ENCODE measurements around the gene IFFO2.

IFFO2 gene

GRCh38 chr1:18934205-18935000 is 22.1 kb downstream of the IFFO2 start:
- no peak for FAIRE-seq

DNA sequence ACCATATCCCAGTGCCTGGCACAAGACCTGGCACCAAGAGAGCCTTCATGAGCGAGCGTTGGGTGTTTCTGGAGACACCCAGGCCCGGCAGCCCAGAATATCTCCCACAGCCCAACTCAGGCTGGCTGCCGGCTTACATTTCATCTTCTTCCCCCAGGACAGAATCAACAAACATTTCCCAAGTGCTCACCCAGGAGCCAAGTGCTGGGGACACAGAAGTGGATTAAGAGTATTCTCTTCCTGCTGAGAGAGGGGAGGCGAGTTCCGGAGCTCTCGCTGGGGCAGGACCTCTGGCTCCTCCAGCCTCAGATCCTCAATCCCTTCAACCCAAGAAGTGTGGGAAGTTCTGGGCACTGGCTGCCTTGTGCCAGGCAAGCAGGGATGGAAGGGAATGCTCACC is 23.6 kb downstream of the IFFO2 start:
- no peak for FAIRE-seq

DNA sequence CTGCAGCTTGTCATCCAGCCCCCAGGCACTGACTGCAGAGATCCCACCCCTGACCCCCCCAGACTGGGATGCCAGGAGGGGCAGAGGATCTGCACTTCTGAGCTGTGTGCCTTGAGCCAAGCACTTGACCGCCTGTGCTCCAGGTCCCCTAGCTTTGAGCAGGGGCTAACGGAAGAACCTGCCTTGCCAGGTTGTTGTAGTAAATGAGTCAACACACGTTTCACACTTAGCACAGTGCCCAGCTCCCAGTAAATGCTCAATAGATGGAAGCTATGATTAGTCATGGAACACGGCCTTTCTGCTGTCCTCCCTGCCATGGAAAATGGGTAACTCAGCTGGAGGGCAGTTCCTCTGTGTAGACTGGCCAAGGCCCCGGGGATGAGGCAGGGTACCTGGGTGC is 24.1 kb downstream of the IFFO2 start:
- FAIRE-seq, result no peak

GRCh38 chr1:18931730-18932129 is 24.7 kb downstream of the IFFO2 start:
- FAIRE-seq, result no peak

- no peak for FAIRE-seq
Observed at GRCh38 chr1:18929686-18930085, 26.8 kb downstream of the IFFO2 start.

GRCh38 chr1:18928985-18929384 is 27.5 kb downstream of the IFFO2 start:
- no peak for FAIRE-seq

DNA sequence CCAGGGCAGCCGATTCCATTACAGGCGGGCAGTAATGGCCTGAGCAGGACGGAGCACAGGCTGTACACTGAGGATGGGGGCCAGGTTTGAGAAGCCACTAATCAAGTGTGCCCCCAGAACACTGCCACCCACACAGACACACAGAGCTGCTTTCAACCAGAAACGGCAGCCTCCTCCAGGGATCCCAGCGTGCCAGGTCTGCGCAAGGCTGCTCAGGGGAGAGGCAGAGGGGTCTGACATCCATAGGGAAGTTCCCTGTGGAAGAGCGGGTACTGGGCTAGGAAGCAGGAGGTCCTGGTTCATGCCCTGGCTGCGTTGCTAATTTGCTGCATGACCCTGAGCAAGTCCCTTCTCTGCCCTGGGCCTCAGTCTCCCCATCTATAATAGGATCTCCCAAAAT is 28.1 kb downstream of the IFFO2 start:
- no peak for FAIRE-seq

- no peak for FAIRE-seq
Observed at GRCh38 chr1:18927654-18928272, 28.7 kb downstream of the IFFO2 start.

DNA sequence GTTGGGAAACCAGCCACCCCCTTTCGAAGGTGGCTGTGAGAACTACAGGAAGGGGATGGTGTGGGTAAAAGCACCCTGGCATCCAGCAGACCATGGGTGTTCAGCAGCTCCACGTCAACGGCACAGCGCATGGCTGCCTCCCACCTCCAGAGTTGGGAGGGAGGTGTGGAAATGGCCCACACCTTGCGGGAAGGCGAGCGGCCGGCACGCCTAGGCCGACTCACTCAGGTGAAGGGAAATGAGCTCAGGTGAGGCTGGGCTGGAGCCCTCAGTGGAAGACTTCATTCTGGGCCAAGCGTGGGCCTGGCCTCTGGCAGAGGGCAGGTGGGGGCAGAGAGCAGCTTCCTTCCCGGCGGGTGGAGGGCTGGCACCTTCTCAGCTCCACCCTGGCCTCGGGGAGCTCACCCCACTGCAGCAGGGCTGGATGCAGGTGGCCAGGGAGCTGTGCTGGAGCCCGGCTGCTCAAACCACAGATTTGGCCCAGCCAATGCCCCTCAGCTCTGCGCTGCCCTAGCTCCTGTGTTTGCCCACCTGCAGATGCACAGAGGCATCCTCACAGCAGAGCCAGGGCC is 29.3 kb downstream of the IFFO2 start:
- FAIRE-seq, result no peak

GRCh38 chr1:18926315-18927081 is 30.0 kb downstream of the IFFO2 start:
- FAIRE-seq, result no peak

DNA sequence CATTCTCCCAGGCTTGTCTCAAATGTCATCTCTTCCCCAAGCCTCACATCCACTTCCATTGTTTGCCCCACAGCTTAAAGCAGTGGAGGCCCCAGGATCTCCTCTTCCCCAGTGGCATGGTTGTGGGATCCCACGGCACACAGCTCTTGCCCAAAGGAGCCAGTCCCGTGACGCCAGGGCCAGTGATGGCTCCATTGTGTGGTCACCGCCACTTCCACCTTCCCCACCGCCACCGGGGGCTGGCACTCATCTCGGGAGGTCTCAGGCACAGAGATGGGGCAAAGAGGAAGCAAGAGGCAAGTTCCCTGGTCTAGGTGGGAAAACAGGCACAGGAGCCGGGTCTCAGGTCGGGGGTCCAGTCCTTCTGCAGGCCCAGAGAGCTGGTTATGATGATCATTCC is 31.2 kb downstream of the IFFO2 start:
- no peak for FAIRE-seq

GRCh38 chr1:18924221-18924691 is 32.2 kb downstream of the IFFO2 start:
- FAIRE-seq, result no peak

GRCh38 chr1:18923756-18924211 is 32.7 kb downstream of the IFFO2 start:
- no peak for FAIRE-seq

GRCh38 chr1:18922848-18923755 is 33.4 kb downstream of the IFFO2 start:
- FAIRE-seq, result no peak

GRCh38 chr1:18922319-18922726 is 34.2 kb downstream of the IFFO2 start:
- FAIRE-seq, result no peak

GRCh38 chr1:18921516-18922251 is 34.8 kb downstream of the IFFO2 start:
- FAIRE-seq, result no peak

DNA sequence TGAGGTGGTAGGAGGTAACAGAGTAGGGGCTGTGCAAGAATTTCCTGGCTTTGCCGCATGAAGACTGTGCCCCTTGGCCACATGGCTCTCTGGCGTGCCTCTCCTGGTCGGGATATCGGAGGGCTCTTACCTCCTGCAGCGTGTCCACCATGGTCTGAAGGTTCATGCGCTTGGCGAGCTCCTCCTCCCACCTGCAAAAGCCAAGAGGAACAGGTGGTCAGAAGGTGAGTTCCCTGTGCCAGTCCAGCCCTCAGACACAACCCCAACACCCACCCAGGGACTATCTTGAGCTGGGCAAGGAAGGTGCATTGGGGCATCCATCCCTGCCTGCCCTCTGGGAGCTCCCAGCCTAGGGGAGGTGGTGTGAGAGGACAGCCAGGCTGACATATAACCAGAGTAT is 35.5 kb downstream of the IFFO2 start:
- no peak for FAIRE-seq

DNA sequence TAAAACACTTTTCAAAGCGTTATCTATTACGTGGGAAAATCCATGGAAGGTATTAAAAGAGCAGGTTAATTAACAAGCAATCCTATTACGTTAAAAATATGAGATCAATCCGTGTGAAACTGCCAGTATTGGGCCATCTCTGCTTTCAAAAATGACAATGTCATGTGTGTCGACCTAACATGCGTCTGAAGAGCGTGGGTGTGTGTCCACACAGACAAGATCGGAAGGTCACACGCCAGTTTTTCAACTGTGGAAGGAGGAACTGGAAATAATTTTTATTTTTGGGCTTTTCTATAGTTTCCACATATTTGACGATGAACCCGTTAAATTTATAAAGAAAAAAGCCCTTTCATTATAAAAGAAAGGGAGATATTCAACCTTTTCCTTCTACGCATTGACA is 36.5 kb downstream of the IFFO2 start:
- no peak for FAIRE-seq

- no peak for FAIRE-seq
Observed at GRCh38 chr1:18919197-18919905, 37.1 kb downstream of the IFFO2 start.

- no peak for FAIRE-seq
Observed at GRCh38 chr1:18918417-18918816, 38.1 kb downstream of the IFFO2 start.
